ENCODE measurements around the gene MEP1A.
"Not testable (repeated sequence)": the region's sequence is repeated elsewhere in the genome, so short reads cannot be mapped to it uniquely, and the experiment has no call there.

The MEP1A gene

GRCh38 chr6:46793138-46793537 is at the start of gene MEP1A:
TSS of gene MEP1A (plus strand) at chr6:46793389. CDS start at chr6:46793399, 10 bp downstream.
- Histone ChIP-seq H3K4me1 (ENCODE audit: control insufficient read depth in 1 of 2, insufficient read depth in 1 of 2, low read depth in 1 of 2, low read length in 1 of 2) (peaks cover 36 to 46% of the 10 kb centered on the region in 2 experiments), H3K4me3 (ENCODE audit: low read depth in 1 of 2, low read length in 1 of 2) (no peak within 1 kb of the TSS), H3K27me3 (no peaks in the 10 kb centered on the region), H3K27ac (no peak within 1 kb of the TSS), H3K9me3 (no peaks in the 10 kb centered on the region), H3K36me3 (no peaks in the 10 kb centered on the region)
- TF ChIP-seq CTCF (IDR thresholded peaks at IDR 0.05) = no peak

GRCh38 chr6:46743425-46744158 is 49.6 kb upstream of the MEP1A start:
- TF ChIP-seq CTCF (IDR thresholded peaks at IDR 0.05) = no peak
- H3K27me3 ChIP-seq = peaks cover 2% of the 10 kb centered on the region

GRCh38 chr6:46744159-46744725 is 48.9 kb upstream of the MEP1A start:
- not testable (repeated sequence) for H3K36me3 ChIP-seq

More at GRCh38 chr6:46743425-46744158, 49.6 kb upstream of the MEP1A start:
- H3K4me3 ChIP-seq (ENCODE audit: low read depth in 1 of 2, low read length in 1 of 2) = no peak overlapping the region
- no peak overlapping the region for H3K27ac ChIP-seq
- no peaks in the 10 kb centered on the region for H3K9me3 ChIP-seq
- H3K36me3 ChIP-seq = no peaks in the 10 kb centered on the region
- no peaks in the 10 kb centered on the region for H3K4me1 ChIP-seq (ENCODE audit: control insufficient read depth in 1 of 2, insufficient read depth in 1 of 2, low read depth in 1 of 2, low read length in 1 of 2)

GRCh38 chr6:46745973-46746372 is 47.2 kb upstream of the MEP1A start:
- Histone ChIP-seq H3K27me3 (no peaks in the 10 kb centered on the region), H3K9me3 (no peaks in the 10 kb centered on the region), H3K36me3 (no peaks in the 10 kb centered on the region), H3K4me1 (ENCODE audit: control insufficient read depth in 1 of 2, insufficient read depth in 1 of 2, low read depth in 1 of 2, low read length in 1 of 2) (no peaks in the 10 kb centered on the region), H3K4me3 (ENCODE audit: low read depth in 1 of 2, low read length in 1 of 2) (no peak overlapping the region), H3K27ac (no peak overlapping the region)
- TF ChIP-seq CTCF (IDR thresholded peaks at IDR 0.05) = no peak

More at GRCh38 chr6:46744159-46744725, 48.9 kb upstream of the MEP1A start:
- not testable (repeated sequence) for H3K27ac ChIP-seq; H3K4me1 ChIP-seq (ENCODE audit: control insufficient read depth in 1 of 2, insufficient read depth in 1 of 2, low read depth in 1 of 2, low read length in 1 of 2); H3K9me3 ChIP-seq; H3K4me3 ChIP-seq (ENCODE audit: low read depth in 1 of 2, low read length in 1 of 2); H3K27me3 ChIP-seq

GRCh38 chr6:46746696-46747095 is 46.5 kb upstream of the MEP1A start, which contains the start of gene ANKRD66:
TSS of gene ANKRD66 (plus strand) at chr6:46746933. CDS start at chr6:46751949, 5,016 bp downstream.
- H3K27ac ChIP-seq = no peak within 1 kb of the TSS
- TF ChIP-seq CTCF (IDR thresholded peaks at IDR 0.05) = no peak
- no peaks in the 10 kb centered on the region for H3K9me3 ChIP-seq
- no peaks in the 10 kb centered on the region for H3K36me3 ChIP-seq
- no peaks in the 10 kb centered on the region for H3K27me3 ChIP-seq
- H3K4me1 ChIP-seq (ENCODE audit: control insufficient read depth in 1 of 2, insufficient read depth in 1 of 2, low read depth in 1 of 2, low read length in 1 of 2) = no peaks in the 10 kb centered on the region
- H3K4me3 ChIP-seq (ENCODE audit: low read depth in 1 of 2, low read length in 1 of 2) = no peak within 1 kb of the TSS

GRCh38 chr6:46748940-46749503 is 44.2 kb upstream of the MEP1A start:
- no peak overlapping the region for H3K27ac ChIP-seq
- H3K27me3 ChIP-seq = no peaks in the 10 kb centered on the region
- H3K36me3 ChIP-seq = no peaks in the 10 kb centered on the region
- no peak overlapping the region for H3K4me3 ChIP-seq (ENCODE audit: low read depth in 1 of 2, low read length in 1 of 2)
- no peaks in the 10 kb centered on the region for H3K9me3 ChIP-seq
- no peak for TF ChIP-seq CTCF (IDR thresholded peaks at IDR 0.05)
- no peaks in the 10 kb centered on the region for H3K4me1 ChIP-seq (ENCODE audit: control insufficient read depth in 1 of 2, insufficient read depth in 1 of 2, low read depth in 1 of 2, low read length in 1 of 2)
